ENCODE results near the gene GOLGA2.
A peak's percentile ranks its signal among the peaks of the same experiment; 100 is the strongest.
"Not testable (repeated sequence)": the region's sequence is repeated elsewhere in the genome, so short reads cannot be mapped to it uniquely, and the experiment has no call there.

The GOLGA2 gene

DNA sequence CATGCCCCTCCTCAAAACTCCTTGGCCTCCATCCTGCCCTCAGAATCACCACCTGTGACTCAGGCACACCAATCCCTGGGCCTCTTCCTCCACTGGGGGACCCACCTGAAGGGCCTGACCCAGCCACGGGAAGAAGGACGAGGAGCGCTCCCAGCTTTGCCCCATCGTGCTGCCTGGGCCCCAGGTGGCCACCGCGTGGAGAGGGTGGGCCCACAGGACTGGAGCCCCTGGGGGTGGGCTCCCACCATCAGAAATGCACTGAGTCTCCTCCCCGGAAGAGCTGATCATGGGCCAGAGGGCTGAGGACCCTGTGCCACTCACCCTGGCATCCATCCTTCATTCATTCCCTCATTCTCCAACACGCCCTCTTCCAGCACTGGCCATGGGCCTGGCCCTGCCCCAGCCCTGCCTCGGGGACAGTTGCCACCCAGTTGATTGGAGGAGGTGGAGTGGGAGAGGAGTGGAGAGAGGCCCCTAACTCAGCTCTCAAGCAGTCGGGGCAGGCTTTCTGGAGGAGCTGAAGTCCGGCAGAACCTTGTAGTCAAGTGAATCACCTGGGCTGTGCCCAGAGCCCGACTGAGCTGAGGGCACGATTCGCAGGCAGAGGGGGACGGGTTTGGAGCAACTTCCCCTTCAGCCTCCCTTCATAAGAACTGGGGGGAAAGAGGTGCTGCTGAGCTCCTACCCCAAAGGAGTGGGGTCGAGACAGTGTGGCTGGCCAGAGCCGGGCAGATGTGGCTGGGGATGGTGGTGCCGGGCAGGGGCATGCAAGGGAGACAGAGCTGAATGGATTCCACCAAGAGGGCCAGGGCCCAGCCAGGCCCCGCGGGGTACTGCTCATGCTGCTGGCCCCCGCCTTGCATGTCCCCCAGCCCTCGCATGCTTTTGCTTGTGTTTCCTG is 43.0 kb downstream of the GOLGA2 start:
- DNase-seq, result no peak

- DNase-seq, result no peak
These were observed 43.9 kb downstream of the GOLGA2 start for GRCh38 chr9:128231638-128232527.

GRCh38 chr9:128230897-128231296 is 44.9 kb downstream of the GOLGA2 start:
- DNase-seq, result not testable (repeated sequence)

- DNase-seq, result no peak
These were observed 49.4 kb downstream of the GOLGA2 start for GRCh38 chr9:128226412-128226801.

DNA sequence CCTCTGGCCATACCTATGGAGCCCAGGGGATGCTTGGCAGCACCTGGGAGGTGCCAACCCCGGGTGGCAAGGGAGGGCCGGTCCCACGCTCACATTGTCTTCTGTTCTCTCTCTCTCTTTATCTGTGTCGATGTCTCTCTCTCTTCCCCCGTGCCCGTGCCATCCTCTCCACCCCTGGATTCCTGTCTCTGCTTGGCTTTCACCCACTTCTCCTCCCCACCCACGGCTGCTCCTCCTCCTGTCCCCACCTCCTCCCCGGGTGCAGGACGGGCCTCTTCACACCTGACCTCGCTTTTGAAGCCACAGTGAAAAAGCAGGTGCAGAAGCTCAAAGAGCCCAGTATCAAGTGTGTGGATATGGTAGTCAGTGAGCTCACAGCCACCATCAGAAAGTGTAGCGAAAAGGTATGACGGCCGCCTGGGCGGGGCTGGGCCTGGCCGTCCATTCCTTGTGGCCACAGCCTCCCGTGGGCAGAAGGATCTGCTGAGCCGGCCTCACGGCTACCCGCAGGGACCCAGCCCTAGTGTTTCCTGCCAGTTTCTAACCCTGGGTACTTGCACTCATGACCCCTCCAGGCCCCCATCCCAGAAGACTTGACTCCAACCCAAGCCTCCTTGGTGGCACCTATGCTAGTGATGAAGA is 49.9 kb downstream of the GOLGA2 start:
- DNase-seq, result no peak

GRCh38 chr9:128224877-128225276 is 50.9 kb downstream of the GOLGA2 start:
- no peak for DNase-seq

- DNase-seq, result no peak
These were observed 52.7 kb downstream of the GOLGA2 start for GRCh38 chr9:128222880-128223670.

DNA sequence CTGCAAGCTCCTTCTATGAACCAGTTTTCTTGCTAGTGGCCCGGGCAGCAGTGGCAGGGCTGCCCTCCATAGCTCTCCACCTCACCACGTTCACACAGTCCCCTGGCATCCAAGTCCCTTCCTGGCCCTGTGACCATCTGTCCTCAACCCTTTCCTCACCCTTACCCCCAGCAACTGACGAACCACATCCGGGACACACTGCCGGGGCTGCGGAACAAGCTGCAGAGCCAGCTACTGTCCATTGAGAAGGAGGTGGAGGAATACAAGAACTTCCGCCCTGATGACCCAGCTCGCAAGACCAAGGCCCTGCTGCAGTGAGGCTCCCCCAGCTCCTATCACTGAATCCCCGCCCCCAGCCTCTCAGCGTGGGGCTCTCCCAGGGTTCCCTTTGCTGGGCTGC is 53.8 kb downstream of the GOLGA2 start:
- DNase-seq, result no peak

GRCh38 chr9:128219831-128220230 is 56.0 kb downstream of the GOLGA2 start:
- no peak for DNase-seq

GRCh38 chr9:128218518-128219389 is 57.1 kb downstream of the GOLGA2 start:
- DNase-seq, result peak; percentile 97

DNA sequence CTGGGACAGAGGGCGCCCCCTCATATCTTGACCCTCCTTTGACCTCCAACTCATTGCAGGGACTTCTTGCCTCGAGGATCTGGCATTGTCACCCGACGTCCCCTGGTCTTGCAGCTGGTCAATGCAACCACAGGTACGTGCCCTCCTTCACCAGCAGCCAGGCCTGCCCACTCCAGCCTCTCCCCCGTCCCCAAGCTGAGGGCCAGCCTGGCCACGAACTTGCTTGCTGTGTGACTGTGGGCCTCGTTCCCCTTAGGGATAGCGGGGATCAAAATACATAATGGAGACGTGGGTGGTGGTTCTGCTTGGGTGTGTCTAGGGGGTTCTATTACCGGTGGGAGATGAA is 57.7 kb downstream of the GOLGA2 start:
- no peak for DNase-seq

DNA sequence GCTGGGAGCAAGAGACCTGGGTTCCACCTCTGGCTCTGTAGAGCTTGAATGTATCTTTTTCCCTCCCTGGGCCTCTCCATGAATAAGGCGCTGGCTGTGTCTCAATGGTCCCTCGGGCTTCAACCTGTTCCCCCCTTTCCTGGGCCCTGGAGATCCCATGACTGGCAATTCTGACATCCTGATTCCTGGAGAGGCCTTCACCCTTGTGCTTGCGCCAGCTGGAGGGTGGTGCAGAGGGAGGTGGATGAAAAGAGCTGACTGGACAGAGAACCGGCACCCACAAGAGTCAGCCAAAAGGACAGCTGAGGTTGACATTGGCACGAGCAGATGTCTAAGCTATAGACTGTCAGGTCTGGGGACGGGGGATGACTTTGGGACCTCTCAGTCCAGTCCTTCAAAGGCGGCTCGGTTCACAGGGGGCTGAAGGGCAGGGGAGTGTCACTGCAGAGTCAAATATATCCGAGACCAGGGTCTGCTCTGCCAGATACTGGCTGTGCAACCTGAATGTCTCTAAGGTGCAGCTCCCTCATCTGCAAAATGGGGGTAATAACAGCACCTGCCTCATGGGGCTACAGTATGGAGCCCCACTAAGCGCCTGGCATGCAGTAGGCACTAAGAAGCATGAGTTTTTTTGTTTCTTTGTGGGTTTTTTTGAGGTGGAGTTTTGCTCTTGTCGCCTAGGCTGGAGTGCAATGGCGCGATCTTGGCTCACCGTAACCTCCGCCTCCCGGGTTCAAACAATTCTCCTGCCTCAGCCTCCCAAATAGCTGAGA is 58.8 kb downstream of the GOLGA2 start:
- no peak for DNase-seq

- DNase-seq, result no peak
These were observed 60.1 kb downstream of the GOLGA2 start for GRCh38 chr9:128215491-128216409.

DNA sequence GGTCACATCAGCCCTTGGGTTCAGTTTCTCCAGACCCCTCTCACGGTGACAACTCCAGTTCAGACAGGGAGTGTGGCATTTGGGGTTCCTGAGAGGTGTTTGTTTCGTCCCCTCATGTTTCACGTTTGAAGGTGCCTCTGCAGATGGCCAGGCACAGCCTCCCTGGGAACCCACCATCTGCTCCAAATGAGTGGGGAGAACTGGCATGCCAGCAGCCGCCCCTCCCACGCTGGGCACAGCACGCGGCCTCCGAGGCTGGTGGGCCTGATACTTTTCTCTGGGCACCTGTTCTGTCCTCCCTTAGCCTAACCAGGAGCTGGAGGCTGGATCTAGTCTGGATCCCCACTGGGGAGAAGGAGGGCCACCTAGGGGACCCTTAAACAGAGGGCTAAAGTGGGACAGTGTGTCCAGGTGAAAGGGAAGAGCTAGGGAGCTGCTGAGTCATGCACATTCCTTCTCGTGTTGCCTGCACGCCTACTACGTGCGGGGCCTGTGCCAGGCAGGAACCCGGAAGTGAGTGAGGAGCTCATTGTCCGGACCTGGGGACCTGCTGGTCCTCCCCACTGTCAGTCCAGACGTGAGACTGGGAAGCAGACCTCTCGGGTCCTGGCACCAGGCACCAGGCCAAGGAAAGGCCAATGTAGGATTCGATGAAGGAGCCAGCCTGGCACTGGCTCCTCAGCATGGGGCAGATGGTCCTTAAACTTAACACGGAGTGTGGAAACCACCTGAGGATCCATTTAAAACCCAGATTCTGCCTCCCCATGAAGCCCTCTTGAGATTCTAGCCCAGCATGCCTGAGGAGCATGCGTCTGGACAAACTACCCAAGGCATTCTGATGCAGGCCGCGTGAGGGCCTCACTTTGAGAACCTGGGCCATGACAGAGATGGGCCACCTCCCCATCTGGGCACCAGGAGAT is 61.0 kb downstream of the GOLGA2 start:
- DNase-seq, result no peak

GRCh38 chr9:128213746-128214497 is 61.9 kb downstream of the GOLGA2 start:
- DNase-seq, result no peak

GRCh38 chr9:128211981-128212281 is 63.9 kb downstream of the GOLGA2 start:
- DNase-seq, result no peak

DNA sequence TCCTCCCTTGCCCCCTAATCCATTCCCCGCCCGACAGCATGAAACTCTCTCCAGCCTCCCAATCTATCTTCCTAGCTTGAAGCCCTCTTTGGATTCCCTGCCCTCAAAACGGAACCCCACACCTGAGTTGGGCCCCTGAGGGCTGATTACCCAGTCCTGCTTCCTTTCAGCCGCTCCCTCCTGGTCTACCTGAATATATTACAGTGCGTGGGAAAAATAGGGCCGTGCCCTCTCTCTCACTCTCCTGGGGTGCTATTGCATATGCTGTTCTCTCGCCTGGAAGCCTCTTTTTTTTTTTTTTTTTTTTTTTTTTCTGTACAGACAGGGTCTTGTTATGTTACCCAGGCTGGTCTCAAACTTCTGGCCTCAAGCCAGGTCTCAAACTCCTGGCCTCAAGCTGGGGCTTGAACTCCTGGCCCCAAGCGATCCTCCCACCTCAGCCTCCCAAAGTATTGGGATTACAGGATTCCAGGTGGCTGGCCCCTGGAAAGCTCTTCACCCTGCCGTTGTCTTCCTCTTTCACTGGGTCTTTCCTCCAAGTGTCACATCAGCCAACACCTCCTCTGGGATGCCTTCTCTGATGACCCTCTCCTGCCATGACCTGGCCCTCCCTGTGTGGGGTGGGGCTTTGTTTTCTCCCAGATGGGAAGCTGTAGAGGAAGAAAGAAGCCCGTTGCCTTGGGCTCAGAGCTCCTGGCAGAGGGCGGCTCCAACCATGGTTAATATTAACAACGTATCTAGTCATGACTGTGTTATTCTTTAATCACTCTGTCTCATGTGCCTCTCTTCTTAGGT is 64.4 kb downstream of the GOLGA2 start:
- DNase-seq, result no peak

Data from CD4-positive, alpha-beta T cell treated with Interleukin-17A for 1 hour (primary cell).